HL-60 (cell line): ENCODE results near the gene GANC.

ENCODE experiments used
- DNase-seq, 2 experiments: peaks; one replicate each; pipeline ENCODE4 v3.0.0-alpha.2; 2010 to 2020; ENCODE audit warnings: low read depth in 1 of 2, low spot score in 1 of 2
- H3K27ac ChIP-seq: fragments of 250-450 bp; sonication (Bioruptor Pico); replicated peaks from 2 replicates; pipeline ENCODE4 v1.5.1; 2020; ENCODE audit warnings: mild to moderate bottlenecking, moderate library complexity
- H3K27me3 ChIP-seq: fragments of 250-450 bp; sonication (Bioruptor Pico); 2 replicates; pipeline ENCODE4 v1.5.1; 2021; ENCODE audit warnings: mild to moderate bottlenecking, moderate library complexity; ENCODE audit not compliant: insufficient read depth, poor library complexity, severe bottlenecking
- H3K4me3 ChIP-seq: replicated peaks from 2 replicates; pipeline ENCODE4 v1.5.1; 2011; ENCODE audit warnings: mild to moderate bottlenecking, control low read depth, low read length; ENCODE audit not compliant: insufficient read depth
- CTCF ChIP-seq: IDR thresholded peaks from one replicate; pipeline ENCODE4 v1.5.1; 2011; ENCODE audit warnings: low read length, control low read depth, inconsistent platforms; ENCODE audit not compliant: insufficient read depth
- GABPA ChIP-seq: IDR thresholded peaks from 2 replicates; pipeline ENCODE4 v1.6.1; 2012; ENCODE audit warnings: low read depth
- POLR2AphosphoS5 ChIP-seq: IDR thresholded peaks from 2 replicates; pipeline ENCODE4 v1.6.1; 2012; ENCODE audit warnings: low read depth
- REST ChIP-seq: IDR thresholded peaks from 2 replicates; pipeline ENCODE4 v1.6.1; 2012; ENCODE audit warnings: low read depth; ENCODE audit not compliant: insufficient replicate concordance
- SPI1 ChIP-seq: IDR thresholded peaks from 2 replicates; pipeline ENCODE4 v1.6.1; 2012; ENCODE audit warnings: low read depth, mild to moderate bottlenecking, borderline replicate concordance

Gene GANC

DNA sequence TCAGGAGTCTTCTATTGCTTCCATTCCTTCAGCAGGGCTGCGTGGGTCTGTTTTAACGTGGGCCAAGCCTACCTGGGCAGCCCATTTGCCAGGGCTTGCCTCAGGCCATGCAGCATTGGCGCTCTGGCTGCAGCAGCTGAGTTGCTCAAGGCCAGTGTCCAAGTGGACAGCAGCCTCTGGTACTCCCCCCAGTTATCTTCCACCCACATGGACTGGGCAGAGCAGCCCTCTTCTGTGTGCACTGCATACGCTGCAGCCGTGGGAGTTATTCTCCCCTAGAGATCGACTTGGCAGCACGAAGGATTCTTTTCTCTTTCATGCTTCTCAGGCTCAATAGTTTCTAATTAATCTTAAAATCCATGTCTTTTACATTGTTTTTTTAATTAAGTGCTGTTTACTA is 79.4 kb downstream of the GANC start:
- no peak overlapping the region for H3K27ac ChIP-seq
- no peak overlapping the region for H3K4me3 ChIP-seq
- no peaks in the 10 kb centered on the region for H3K27me3 ChIP-seq
- TF ChIP-seq CTCF (no peak), POLR2AphosphoS5 (no peak), REST (no peak), GABPA (no peak), SPI1 (no peak)
- no peak for DNase-seq

DNA sequence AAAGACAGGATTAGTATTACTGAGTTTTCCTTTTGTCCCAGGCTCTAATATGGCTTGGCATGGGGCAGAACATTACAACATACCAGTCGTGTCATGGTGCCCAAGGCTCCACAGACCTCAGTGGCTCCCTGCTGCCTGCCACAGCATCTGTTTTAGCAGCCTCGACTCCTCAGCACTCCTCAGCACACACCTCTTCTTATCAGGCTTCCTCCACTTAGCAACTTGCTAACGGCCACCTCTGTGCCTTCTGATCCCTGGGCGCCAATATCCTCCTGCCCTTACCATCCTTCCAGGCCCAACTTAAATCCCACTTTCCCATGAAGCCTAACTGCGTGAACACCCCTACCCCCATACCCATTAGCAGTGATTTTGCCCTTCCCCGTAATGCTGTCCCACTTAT is 80.1 kb downstream of the GANC start:
- Histone ChIP-seq H3K27ac (no peak overlapping the region), H3K27me3 (no peaks in the 10 kb centered on the region), H3K4me3 (no peak overlapping the region)
- TF ChIP-seq SPI1 (no peak), GABPA (no peak), REST (no peak), CTCF (no peak), POLR2AphosphoS5 (no peak)
- DNase-seq: no peak

DNA sequence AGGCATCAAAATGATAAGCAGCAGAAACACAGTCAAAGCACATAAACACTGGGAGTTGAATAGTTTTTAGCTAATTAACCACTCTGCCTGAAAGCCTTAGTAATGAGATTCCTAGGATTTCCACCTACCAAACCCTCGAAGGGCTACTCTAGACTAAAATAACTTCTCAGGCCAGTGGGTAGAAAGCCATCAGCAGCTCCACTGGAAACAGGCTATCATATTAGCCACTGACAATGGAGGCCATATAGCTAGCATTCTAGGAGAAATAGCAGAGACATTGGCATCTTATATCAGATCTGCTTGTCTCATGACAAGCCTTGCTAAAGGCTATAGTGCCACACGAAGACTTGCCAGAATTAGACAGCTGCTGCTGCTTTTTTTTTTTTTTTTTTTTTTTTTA is 81.8 kb downstream of the GANC start:
- TF ChIP-seq GABPA (no peak), SPI1 (no peak), POLR2AphosphoS5 (no peak), CTCF (no peak), REST (no peak)
- Histone ChIP-seq H3K27ac (no peak overlapping the region), H3K27me3 (no peaks in the 10 kb centered on the region), H3K4me3 (no peak overlapping the region)
- no peak for DNase-seq
